Colon (tissue), 2 donors: ENCODE data around the gene SERINC2.

Source experiments
- FAIRE-seq: peaks from 2 replicates; lab custom pipeline; 2012; peaks lifted over from hg19 to GRCh38; lab: Jason Lieb, UNC
- donor health status: control.
- donor health status: control.

SERINC2 gene

DNA sequence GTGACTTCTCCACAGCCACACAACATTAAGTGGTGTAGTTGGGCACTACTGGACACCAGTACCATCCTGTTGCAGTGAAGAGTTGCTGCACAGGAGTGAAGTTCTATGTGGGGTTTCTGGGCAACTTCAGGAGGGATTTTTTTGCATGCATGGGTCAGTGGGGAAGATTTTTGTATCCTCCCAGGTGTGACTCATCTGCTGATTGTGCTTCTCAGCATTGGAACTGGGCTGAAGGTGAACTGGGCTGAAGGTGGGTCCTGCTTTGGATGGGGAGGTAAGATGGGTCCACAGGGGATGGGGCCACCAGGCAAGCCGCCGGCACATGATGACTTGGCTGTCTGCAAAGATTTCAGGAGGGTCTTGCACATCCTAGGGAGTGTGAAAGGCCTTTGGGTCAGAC, 2.6 kb downstream of the SERINC2 start:
- no peak for FAIRE-seq

DNA sequence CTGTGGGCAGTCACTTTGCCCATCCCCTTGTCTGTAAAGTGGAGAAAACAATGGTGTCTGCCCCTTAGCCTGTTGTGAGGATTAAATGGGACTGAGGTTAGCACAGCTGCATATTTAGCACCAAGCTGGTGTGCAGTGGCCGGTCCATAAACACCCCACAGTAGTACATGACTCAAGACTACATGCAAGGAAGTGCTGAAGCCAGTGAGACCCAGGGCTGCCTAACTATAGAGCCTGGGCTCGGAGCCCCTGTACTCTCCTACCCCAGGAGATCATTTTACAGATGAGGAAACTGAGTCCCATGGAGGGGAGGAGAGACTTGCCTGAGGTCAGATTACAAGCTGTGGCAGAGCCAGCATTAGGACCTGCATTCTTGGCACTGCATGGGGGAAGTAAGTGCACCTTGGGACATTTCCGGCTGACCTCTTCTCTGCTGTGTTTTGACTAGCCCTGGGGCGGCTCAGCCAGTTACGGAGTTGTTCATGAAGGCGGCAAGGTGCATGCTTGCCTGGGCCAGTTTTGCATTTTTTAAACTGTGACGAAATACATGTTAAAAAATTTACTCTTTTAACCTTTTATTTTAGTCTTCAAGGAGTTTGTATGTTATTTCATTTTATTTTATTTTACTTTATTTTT, 3.2 kb downstream of the SERINC2 start:
- no peak for FAIRE-seq

DNA sequence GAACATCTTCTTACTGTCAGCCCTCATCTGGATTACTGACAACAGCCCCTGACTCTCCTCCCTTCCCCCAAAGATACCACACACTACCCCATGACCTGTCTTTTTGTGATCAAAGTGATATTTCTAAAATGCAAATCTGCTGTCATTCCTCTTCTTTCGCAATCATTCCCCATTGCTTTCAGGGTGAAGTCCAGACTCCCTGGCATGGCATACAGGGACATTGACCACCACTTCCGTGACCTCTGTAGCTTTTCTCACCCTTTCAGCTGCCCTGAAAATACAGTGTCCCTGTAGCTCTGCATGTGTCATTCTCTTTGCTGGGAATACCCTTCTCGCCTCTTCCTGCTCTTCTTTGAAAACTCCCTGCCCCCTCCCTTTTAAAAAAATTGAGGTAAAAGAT, 4.1 kb downstream of the SERINC2 start:
- no peak for FAIRE-seq

DNA sequence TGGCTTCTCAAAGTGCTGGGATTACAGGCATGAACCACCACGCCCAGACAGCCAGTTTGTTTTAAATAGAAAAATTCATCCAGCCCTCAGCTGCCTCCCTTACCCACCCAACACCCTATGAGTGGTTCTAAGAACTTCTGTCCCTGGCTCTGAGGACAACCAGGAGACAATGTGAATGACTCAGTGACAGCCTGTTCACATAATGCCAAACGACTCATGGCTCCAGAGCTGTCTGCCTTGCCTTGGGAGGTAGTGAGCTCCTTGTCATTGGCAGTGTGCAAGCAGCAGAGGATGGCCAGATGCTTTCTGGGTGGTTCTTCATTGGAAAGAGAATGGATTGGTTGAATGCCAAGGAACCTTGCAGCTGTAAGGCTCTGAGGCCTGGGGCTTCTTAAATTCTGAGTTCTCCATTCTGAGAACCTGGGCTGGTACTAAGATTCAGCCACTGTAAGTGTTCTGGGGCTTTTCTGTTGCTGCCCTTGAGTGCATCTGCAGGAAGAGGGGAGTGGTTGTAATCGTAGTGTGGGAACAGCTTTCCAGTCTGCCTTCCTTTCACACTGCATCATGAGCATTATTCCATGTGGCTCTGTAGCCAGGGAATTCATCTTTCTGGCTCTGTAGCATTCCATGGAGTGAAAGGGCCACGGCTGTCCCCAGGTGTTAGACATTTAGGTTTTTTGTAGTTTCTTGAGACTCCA, 5.8 kb downstream of the SERINC2 start:
- FAIRE-seq = no peak

DNA sequence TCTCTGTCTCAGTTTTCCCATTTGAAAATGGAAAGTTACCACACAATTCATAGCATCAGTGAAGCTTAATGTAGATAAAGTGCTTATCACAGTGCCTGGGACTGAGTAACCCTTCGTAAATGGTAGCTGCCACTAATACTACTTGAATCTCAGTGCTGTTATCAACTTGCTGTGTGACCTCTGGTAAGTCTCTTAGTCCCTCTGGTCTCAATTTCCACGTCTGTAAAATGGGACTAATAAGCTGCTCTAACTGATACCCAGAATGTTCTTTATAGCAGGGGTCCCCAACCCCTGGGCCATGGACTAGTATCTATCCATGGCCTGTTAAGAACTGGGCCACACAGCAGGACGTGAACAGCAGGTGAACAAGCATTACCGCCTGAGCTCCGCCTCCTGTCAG, 7.7 kb downstream of the SERINC2 start:
- FAIRE-seq = no peak

DNA sequence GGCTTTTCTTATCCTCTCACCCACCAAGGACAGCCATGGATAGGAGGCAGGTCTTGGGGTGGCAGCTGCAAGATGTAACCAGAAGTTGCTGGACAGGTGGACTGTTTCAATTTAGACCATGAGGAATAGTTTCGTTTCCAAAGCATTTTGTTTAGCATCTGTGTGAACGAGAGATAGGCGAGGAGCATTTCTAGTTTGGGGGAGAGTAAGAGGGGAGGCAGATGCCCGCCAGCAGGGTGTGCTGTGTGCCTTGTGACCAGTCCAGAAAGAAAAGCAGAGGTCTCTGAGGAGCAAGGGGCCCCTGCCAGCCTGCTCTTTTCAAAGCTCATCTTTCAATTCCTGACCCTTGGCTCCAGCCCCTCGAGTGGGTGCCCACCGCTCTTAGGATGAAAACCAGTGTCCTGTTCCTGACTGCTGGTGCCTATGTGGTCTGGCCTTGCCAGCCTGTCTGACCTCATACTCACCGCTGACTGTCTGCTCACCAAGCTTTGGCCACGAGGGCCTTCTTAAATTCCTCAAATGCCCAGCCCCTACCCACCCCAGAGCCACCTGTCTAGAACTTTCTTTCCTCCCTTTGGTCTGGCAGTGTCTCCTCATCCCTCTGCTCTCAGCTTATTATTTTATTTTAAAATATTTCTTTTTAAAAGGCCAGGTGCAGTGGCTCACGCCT, 8.5 kb downstream of the SERINC2 start:
- no peak for FAIRE-seq

DNA sequence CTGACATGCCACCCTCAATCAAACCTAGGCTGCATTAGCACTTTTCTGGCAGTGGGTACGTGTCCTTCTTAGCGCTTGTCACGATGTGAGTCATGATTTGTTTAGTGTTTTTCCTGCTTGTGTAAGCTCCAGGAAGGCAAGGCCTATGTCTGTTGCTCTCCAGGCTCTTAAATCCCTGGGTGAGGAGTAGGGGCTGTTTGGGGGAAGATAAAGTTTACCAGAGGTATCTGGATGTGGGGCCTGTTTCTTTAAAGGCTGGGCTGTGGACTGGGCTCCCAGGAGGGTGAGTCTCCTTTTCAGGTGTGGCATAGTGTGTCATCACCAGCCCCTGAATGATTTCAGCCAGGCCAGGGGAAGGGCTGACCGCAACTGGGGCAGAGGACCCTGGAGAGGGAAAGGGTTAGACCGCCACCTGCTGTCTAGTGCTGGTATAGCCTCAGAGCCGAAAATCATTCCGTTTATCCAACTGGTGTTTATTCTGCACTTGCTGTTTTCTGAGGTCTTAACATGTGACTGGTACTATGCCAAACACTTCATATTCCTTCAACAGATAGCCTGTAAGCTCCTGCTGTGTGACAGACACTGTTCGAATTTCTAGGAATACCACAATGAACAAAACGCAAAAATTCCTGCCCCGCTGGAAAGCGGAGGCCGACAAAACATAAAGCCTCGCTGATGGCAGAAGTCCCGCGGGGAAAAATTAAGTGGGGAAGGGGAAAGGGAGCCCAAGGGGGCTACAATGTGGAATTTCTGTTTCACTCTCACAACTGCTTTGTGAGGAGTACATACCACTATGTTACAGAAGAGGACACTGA, 9.7 kb downstream of the SERINC2 start:
- no peak for FAIRE-seq

DNA sequence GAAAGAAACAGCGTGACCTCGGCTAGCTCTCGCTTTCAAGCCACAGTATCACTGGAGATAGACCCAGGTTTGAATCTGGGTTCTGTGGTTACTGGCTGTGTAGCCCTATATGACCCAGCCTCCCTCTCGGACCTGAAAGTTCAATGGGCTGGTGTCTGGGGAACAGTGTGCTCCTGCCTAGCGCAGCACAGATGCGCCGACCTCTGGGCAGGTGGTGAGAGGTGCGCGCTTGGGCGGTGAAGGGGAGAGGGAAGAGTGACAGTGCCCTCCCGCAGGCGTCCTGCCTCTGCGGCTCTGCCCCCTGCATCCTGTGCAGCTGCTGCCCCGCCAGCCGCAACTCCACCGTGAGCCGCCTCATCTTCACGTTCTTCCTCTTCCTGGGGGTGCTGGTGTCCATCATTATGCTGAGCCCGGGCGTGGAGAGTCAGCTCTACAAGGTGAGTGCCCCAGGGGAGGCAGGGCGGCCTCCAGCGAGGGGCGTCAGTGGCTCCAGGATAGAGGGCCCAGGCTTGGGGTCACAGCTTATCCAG, 10.5 kb downstream of the SERINC2 start:
- FAIRE-seq = no peak

DNA sequence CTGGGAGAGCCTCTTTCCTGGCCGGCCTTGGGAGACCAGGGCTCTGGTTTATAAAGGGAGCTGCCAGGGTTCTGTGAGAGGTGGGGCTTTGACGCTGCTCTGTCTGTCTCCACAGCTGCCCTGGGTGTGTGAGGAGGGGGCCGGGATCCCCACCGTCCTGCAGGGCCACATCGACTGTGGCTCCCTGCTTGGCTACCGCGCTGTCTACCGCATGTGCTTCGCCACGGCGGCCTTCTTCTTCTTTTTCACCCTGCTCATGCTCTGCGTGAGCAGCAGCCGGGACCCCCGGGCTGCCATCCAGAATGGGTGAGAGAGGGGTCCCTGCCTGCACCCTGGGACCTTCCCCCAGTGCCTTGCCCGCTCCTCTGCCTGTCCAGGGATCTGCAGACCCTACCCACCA, 11.6 kb downstream of the SERINC2 start:
- no peak for FAIRE-seq

DNA sequence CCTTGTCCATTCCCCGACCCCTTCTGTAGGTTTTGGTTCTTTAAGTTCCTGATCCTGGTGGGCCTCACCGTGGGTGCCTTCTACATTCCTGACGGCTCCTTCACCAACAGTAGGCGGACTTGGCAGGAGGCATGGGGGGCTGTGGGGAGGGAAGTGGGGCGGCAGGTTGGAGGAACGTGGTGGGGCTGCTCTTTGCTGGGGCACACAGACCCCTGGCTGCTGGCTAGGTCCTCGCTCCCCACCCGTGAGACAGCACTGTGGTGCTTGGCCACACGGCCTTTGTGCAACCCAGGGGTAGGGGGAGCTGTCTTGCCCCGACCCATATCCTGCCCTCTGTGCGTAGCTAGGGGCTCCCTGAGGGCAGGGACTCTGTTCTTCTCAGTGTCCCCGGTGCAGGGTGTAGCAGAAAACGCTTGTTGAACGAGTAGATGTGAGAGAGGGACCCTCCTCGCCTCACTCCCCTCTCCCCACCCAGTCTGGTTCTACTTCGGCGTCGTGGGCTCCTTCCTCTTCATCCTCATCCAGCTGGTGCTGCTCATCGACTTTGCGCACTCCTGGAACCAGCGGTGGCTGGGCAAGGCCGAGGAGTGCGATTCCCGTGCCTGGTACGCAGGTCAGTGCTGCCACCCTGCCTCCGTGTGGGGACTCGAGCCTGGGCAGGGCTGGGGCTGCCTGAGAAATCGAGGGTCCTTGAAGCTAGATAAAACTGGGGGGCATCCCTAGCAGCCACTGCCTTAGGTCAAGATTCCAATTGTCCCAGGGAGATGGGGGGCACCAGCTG, 12.5 kb downstream of the SERINC2 start:
- FAIRE-seq = no peak

DNA sequence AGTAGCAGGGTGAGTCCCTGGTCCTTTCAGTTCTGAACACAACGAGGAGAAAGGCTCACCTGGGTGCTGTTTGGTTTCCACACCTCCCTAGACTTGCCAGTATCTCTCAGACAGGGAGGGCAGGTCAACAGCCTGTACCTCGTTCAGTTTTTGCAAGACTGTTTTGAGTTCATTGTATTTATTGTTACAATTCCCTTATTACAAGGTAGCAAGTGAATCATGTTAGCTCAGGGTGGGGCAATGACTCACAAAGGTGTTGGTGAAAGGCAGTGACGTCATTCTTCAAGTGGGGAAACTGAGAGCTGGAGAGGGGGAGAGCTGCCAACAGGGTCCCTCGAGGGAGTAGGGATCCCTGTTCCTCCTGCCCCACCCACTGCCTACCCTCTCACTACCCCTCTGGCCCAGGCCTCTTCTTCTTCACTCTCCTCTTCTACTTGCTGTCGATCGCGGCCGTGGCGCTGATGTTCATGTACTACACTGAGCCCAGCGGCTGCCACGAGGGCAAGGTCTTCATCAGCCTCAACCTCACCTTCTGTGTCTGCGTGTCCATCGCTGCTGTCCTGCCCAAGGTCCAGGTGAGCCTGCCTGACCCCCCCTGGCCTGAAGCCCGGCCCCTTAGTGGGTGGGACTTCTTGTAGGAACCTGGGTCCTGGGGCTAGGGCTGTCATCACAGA, 13.4 kb downstream of the SERINC2 start:
- no peak for FAIRE-seq

DNA sequence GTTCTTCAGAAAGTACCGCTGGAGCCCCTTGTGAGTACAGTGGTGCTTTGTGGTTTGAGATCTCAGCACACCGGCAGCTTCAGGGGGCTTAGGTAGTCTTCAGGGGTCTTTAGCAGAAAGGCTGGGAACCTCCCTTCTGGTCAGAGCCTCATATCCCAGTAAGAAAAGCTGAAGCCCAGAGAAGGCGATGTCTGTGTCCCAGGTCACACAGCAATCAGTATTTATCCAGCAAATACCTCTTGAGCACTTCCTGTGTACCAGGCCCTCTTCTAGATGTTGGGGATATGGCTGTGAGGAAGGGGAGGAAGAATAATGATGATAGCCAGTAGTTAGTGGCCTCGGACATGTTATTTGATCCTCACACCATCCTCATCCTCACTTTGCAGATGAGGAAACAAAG, 14.3 kb downstream of the SERINC2 start:
- FAIRE-seq = no peak

DNA sequence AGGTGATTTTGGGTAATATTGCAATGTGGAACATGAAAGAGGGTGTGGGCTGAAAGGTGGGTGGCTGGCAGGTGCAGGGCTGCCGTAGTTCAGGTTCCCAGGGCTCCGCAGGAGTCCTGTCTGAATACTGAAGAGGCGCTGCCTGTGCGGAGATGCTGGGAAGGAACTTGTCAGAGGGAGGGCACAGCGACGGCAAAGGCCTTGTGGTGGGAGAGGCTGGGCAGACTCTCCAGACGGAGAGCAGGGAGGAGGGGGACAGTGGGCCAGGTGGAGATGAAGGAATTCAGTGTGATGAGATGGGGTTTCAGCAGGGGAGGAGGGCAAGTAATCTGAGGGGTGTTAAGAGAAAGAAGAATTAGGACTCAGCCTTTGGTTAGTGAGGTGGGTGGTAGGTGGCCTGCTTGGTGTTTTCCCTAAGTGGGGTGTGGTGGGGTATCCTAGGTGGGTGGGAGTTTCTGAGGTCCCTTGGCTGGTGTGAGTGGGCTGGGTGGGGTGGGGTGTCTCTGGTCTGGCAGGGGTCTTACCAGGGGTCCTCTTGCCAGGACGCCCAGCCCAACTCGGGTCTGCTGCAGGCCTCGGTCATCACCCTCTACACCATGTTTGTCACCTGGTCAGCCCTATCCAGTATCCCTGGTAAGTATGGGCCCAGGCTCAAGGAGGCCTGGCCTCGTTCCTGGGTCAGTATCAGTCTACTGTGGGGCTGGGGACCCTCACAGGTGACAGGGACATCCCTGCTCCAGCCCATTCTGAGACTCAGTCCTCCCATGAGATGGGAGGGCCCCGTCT, 15.6 kb downstream of the SERINC2 start:
- FAIRE-seq = no peak

DNA sequence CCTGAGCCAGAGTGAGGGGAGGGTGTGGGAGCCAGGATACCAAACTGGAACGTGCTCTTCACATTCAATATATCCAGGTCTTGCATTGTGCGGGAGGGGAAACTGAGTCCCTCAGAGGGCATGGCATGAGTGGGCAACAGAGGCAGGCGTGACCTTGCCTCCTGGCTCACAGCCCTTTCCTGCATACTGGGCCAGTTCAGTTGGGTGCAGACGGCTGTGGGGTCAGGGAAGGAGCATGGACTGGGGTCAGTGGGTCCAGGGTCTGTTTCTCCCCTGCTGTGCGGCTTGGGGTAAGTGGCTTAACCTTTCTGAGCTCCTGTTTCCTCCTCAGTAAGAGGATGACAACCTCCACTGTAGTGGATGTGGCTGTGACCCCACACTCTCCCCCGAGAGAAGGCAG, 16.6 kb downstream of the SERINC2 start:
- FAIRE-seq = no peak

DNA sequence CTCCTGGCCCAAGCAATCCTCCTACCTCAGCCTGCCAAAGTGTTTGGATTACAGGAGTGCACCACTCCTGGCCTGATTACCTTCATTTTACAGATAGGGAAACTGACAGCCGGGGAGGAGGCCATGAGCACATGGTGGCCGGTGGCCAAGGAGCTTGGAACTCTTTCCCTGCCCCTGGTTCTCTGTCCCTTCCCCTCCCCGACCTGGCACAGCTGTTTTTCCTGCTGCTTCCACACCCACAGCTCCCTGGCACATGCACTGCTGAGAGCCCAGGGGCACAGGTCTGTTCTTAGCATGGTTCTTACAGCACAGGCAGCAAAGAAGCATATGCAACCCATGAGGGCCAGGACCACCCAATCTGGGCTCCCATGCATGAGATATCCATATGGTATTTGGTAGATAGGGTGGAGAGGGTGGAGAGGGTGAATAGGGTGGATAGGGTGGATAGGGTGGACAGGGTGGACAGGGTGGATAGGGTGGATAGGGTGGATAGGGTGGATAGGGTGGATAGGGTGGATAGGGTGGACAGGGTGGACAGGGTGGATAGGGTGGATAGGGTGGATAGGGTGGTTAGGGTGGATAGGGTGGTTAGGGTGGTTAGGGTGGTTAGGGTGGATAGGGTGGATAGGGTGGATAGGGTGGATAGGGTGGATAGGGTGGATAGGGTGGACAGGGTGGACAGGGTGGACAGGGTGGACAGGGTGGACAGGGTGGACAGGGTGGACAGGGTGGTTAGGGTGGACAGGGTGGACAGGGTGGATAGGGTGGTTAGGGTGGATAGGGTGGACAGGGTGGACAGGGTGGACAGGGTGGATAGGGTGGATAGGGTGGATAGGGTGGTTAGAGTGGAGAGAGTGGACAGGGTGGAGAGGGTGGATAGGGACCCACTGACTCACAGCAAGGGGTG, 18.6 kb downstream of the SERINC2 start:
- FAIRE-seq = peak; percentile 87

DNA sequence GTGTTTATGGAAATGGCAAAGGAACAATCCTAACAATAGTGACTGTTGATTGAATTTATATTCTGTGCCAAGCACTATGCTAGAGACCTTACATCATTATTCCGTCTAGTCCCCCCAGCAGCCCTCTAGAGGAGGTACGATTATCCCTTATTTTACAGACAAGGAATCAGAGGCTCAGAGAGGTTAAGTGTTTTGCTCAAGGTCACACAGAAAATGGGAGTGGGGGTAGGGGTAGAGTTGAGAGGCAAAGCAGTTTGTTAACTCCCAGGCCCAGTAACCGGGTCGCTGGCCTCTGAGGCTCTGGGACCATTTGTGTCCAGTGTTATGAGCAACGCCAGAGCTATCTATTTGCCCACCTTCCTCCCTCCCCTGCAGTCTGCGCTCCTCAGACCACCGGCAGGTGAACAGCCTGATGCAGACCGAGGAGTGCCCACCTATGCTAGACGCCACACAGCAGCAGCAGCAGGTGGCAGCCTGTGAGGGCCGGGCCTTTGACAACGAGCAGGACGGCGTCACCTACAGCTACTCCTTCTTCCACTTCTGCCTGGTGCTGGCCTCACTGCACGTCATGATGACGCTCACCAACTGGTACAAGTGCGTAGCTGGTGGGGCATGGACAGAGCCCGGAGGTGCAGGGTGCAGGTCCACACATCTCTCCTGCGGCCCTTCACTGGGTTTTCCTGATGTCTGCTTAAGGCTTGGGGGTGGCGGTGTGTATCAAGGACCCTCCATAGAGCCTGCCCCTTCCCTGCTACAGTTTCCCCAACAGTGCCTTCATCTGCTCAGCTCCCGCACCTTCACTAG, 19.8 kb downstream of the SERINC2 start:
- no peak for FAIRE-seq

DNA sequence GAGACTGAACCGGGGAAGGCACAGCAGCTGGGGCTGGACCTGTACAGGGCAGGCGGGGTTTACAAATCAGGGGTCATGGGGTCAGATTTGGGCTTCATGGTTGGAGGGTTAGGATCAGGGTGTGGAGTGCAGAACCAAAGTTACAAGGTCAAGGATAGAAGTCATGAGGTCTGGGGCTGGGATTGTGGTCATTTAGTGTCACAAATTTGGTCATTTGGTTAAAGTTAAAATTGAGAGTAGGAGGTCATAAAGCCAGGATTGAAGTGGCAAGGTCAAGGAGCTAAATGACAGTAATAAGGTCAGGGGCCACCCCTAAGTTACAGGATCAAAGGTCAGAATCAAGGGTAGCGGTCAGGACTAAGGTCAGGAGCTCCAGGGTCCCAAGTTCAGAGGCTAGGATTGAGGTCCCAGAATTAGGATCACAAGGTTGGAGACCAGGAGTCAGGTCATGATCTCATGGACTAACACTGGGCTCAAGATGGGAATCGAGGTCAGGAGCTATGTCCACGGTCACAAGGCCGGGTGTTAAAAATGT, 20.4 kb downstream of the SERINC2 start:
- FAIRE-seq = no peak
